Caco-2 (cell line): ENCODE measurements around the gene GBP4. TPM values are rescaled to one million over a fixed set of nuclear protein-coding genes. Genes with fewer than 3 reads are reported as not detected.

Experiments used
- BruUV-seq: library from RNA; stranded (reverse); fragments of 400-500 nt; replicated peaks from 2 replicates; lab custom pipeline; 2021; lab: Mats Ljungman, UMichigan
- CTCF ChIA-PET: fragments of 300-600 bp; sonication (Branson Sonifier 250); formaldehyde crosslinking; loops from one replicate; lab custom pipeline; 2022; ENCODE audit warnings: antibody characterized with exemption; lab: Charles Lee
- POLR2A ChIA-PET: fragments of 300-600 bp; sonication (Branson Sonifier 250); formaldehyde crosslinking; loops from one replicate; lab custom pipeline; 2022; ENCODE audit warnings: antibody characterized with exemption; lab: Charles Lee
- DNase-seq, 2 experiments: peaks; one replicate each; pipeline versions ENCODE4 v3.0.0 to v3.0.0-alpha.2; 2020 to 2022
- H3K27me3 ChIP-seq: replicated peaks from 2 replicates; pipeline ENCODE4 v1.6.0; 2011; ENCODE audit warnings: low read length; ENCODE audit not compliant: control insufficient read depth, insufficient read depth
- H3K36me3 ChIP-seq: 2 replicates; pipeline ENCODE4 v1.5.1; 2011; ENCODE audit warnings: low read length; ENCODE audit not compliant: control insufficient read depth, insufficient read depth
- H3K4me1 ChIP-seq: fragments of 250-450 bp; sonication (Bioruptor Pico); 2 replicates; pipeline ENCODE4 v1.5.1; 2020; ENCODE audit warnings: mild to moderate bottlenecking
- H3K4me3 ChIP-seq: 2 replicates; pipeline ENCODE4 v1.5.1; 2011; ENCODE audit warnings: low read depth, mild to moderate bottlenecking, control low read depth, low read length
- H3K9me3 ChIP-seq: fragments of 250-450 bp; sonication (Bioruptor Pico); 2 replicates; pipeline ENCODE4 v1.5.1; 2020; ENCODE audit warnings: mild to moderate bottlenecking, moderate library complexity
- H3K27ac Mint-ChIP-seq: one replicate; pipeline ENCODE4 v1.8.0; 2022; ENCODE audit warnings: mixed read lengths; ENCODE audit not compliant: unreplicated experiment
- H3K27me3 Mint-ChIP-seq: one replicate; pipeline ENCODE4 v1.8.0; 2022; ENCODE audit warnings: mixed read lengths; ENCODE audit not compliant: insufficient read depth, unreplicated experiment
- H3K36me3 Mint-ChIP-seq: one replicate; pipeline ENCODE4 v1.8.0; 2022; ENCODE audit warnings: mild to moderate bottlenecking, mixed read lengths; ENCODE audit not compliant: insufficient read depth, unreplicated experiment
- H3K4me1 Mint-ChIP-seq: one replicate; pipeline ENCODE4 v1.8.0; 2022; ENCODE audit warnings: low read depth, mixed read lengths; ENCODE audit not compliant: unreplicated experiment
- H3K4me3 Mint-ChIP-seq: one replicate; pipeline ENCODE4 v1.8.0; 2022; ENCODE audit warnings: mild to moderate bottlenecking, moderate library complexity, mixed read lengths; ENCODE audit not compliant: unreplicated experiment
- H3K9me3 Mint-ChIP-seq: one replicate; pipeline ENCODE4 v1.8.0; 2022; ENCODE audit warnings: mixed read lengths; ENCODE audit not compliant: unreplicated experiment
- intact Hi-C: fragments of 100-400 bp; cut with micrococcal nuclease; formaldehyde crosslinking; loops from one replicate; pipeline ENCODE4 v1.10.0; 2022; ENCODE audit not compliant: unreplicated experiment
- total RNA-seq: library from RNA; stranded (reverse); gene quantifications from 2 replicates; pipeline ENCODE4 v1.2.3, GENCODE V29; 2022
- TF ChIP-seq, protein P1 (sequence below), 2 experiments: fragments of 200-600 bp in 1 of 2; IDR thresholded peaks; 1 replicate in 1 of 2; 2 replicates in 1 of 2; pipeline versions ENCODE4 v1.5.1 to v1.8.0; 2011 to 2022; ENCODE audit warnings: antibody characterized with exemption in 1 of 2, control low read depth in 1 of 2, inconsistent platforms in 1 of 2, low read depth in 1 of 2, low read length in 1 of 2, mild to moderate bottlenecking in 1 of 2, moderate library complexity in 1 of 2; ENCODE audit not compliant: insufficient read depth in 1 of 2, severe bottlenecking in 1 of 2, unreplicated experiment in 1 of 2

The GBP4 gene
- total RNA-seq, 1 experiment from 2014 or later, result not detected

DNA sequence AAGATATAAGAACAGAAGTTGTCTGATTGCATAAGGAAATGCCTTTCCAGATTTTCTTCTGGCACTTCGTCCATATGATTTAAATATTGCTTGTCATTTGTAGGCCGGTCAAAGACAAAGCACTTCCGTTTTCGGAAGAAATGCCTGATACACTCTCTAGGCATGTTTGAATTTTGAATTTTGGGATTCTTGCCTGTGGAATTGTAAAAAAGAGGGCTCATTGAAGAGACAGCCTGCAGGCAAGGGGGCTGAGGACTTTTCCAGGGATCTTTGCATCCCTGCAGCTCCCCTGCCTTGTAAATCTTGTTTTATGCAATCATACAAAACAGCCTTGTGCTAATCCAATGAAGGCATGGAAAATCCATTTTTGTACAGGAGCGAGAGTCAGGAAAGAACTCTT is 7.4 kb downstream of the GBP4 start:
- no peaks in the 10 kb centered on the region for H3K9me3 Mint-ChIP-seq
- intact Hi-C loops, result no loop called here
- H3K27me3 Mint-ChIP-seq, result no peaks in the 10 kb centered on the region
- no TSS peak for BruUV-seq
- TF ChIP-seq, protein P1, sequence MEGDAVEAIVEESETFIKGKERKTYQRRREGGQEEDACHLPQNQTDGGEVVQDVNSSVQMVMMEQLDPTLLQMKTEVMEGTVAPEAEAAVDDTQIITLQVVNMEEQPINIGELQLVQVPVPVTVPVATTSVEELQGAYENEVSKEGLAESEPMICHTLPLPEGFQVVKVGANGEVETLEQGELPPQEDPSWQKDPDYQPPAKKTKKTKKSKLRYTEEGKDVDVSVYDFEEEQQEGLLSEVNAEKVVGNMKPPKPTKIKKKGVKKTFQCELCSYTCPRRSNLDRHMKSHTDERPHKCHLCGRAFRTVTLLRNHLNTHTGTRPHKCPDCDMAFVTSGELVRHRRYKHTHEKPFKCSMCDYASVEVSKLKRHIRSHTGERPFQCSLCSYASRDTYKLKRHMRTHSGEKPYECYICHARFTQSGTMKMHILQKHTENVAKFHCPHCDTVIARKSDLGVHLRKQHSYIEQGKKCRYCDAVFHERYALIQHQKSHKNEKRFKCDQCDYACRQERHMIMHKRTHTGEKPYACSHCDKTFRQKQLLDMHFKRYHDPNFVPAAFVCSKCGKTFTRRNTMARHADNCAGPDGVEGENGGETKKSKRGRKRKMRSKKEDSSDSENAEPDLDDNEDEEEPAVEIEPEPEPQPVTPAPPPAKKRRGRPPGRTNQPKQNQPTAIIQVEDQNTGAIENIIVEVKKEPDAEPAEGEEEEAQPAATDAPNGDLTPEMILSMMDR (IDR thresholded peaks at IDR 0.05; ENCODE audit: insufficient read depth in 1 of 2, low read depth in 1 of 2, low read length in 1 of 2, severe bottlenecking in 1 of 2, unreplicated experiment in 1 of 2), result no peak
- no peaks in the 10 kb centered on the region for H3K36me3 ChIP-seq
- H3K4me3 ChIP-seq, result no peak overlapping the region
- ChIA-PET POLR2A (no interaction called here), CTCF (no interaction called here)
- no peaks in the 10 kb centered on the region for H3K36me3 Mint-ChIP-seq
- no peaks in the 10 kb centered on the region for H3K4me1 Mint-ChIP-seq
- no peak overlapping the region for H3K27ac Mint-ChIP-seq
- no peaks in the 10 kb centered on the region for H3K9me3 ChIP-seq
- H3K27me3 ChIP-seq, result no peaks in the 10 kb centered on the region
- no peak for DNase-seq
- no peak overlapping the region for H3K4me3 Mint-ChIP-seq
- no peaks in the 10 kb centered on the region for H3K4me1 ChIP-seq

DNA sequence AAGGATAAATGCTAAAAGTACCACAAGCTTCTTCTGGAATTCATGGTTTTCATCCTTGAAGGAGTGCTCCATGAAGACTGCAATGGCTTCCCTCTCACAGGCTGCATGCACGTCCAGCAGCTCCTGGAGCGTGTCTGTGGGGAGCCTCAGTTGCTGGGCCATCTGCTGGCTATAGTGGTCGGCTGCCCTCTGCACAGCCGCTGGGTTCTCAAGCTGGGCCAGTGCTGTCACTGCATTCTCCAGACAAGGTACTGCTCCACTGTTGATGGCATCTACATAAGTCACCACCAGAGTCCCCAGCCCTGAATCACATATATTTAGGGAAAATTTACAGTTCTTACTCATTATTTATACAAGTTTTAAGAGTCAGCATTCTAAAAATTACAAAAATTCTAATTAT is 8.7 kb downstream of the GBP4 start:
- H3K36me3 Mint-ChIP-seq, result no peaks in the 10 kb centered on the region
- intact Hi-C loops, result no loop called here
- TF ChIP-seq, protein P1 (IDR thresholded peaks at IDR 0.05; ENCODE audit: insufficient read depth in 1 of 2, low read depth in 1 of 2, low read length in 1 of 2, severe bottlenecking in 1 of 2, unreplicated experiment in 1 of 2), result no peak

DNA sequence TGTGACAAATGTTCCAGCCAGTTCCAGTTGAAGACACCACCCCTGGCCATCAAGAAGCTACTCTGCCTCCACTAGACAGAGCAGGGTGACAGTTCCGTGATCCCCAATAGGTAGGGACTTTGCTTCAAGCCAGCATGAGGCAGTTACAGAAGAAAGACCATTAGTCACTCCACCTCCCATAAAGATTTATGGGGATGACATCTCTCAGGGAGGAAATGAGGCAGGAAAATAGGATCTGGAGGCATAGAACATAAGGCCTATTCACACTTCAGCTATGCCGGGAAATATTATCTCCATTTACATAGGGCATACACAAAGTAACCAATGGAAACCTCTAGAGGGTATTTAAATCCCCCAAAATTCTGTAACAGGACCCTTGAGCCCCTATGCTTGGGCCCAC is 19.4 kb downstream of the GBP4 start:
- ChIA-PET CTCF (no interaction called here), POLR2A (no interaction called here)
- Histone ChIP-seq H3K4me1 (no peaks in the 10 kb centered on the region), H3K9me3 (no peaks in the 10 kb centered on the region), H3K4me3 (no peak overlapping the region), H3K36me3 (no peaks in the 10 kb centered on the region), H3K27me3 (no peaks in the 10 kb centered on the region)
- Mint-ChIP-seq H3K27me3 (peaks cover 6% of the 10 kb centered on the region), H3K4me3 (no peak overlapping the region), H3K4me1 (no peaks in the 10 kb centered on the region), H3K9me3 (no peaks in the 10 kb centered on the region), H3K27ac (no peak overlapping the region), H3K36me3 (no peaks in the 10 kb centered on the region)
- TF ChIP-seq, protein P1 (IDR thresholded peaks at IDR 0.05; ENCODE audit: insufficient read depth in 1 of 2, low read depth in 1 of 2, low read length in 1 of 2, severe bottlenecking in 1 of 2, unreplicated experiment in 1 of 2), result no peak
- DNase-seq, result no peak
- intact Hi-C loops, result no loop called here
- no TSS peak for BruUV-seq

More for the DNA sequence above, 8.7 kb downstream of the GBP4 start:
- no peaks in the 10 kb centered on the region for H3K36me3 ChIP-seq
- H3K9me3 ChIP-seq, result no peaks in the 10 kb centered on the region
- ChIA-PET CTCF (no interaction called here), POLR2A (no interaction called here)
- H3K4me1 ChIP-seq, result no peaks in the 10 kb centered on the region
- no TSS peak for BruUV-seq
- H3K4me3 Mint-ChIP-seq, result no peak overlapping the region
- DNase-seq, result no peak
- H3K4me1 Mint-ChIP-seq, result no peaks in the 10 kb centered on the region
- H3K9me3 Mint-ChIP-seq, result no peaks in the 10 kb centered on the region
- no peaks in the 10 kb centered on the region for H3K27me3 Mint-ChIP-seq
- H3K27ac Mint-ChIP-seq, result no peak overlapping the region
- no peak overlapping the region for H3K4me3 ChIP-seq
- H3K27me3 ChIP-seq, result no peaks in the 10 kb centered on the region
